IPS-NIHi11 (cell line): ENCODE results near the gene CTNND1.
"Not testable (repeated sequence)": the region's sequence is repeated elsewhere in the genome, so short reads cannot be mapped to it uniquely, and the experiment has no call there.

ENCODE experiments used
- DNase-seq: peaks from one replicate; pipeline ENCODE4 v3.0.0; 2012; ENCODE audit warnings: mixed read lengths, low spot score

Gene CTNND1

GRCh38 chr11:57761301-57762234, at the start of gene CTNND1:
TSS of gene CTNND1 (plus strand) at chr11:57761802. CDS start at chr11:57791479, 29,677 bp downstream.
- DNase-seq = peak; percentile 98

GRCh38 chr11:57712256-57713150, 49.1 kb upstream of the CTNND1 start, which contains the start of gene TMX2:
TSS of gene TMX2 (plus strand) at chr11:57712593. CDS start at chr11:57712619, 26 bp downstream.
- DNase-seq = peak; percentile 89

GRCh38 chr11:57713835-57714234, 47.8 kb upstream of the CTNND1 start:
- DNase-seq = no peak

GRCh38 chr11:57716726-57717125, 44.9 kb upstream of the CTNND1 start:
- not testable (repeated sequence) for DNase-seq

- DNase-seq = no peak
These were observed 34.4 kb upstream of the CTNND1 start for GRCh38 chr11:57727185-57727584.

- no peak for DNase-seq
These were observed 32.8 kb upstream of the CTNND1 start for GRCh38 chr11:57728829-57729228.

GRCh38 chr11:57729479-57729878, 32.1 kb upstream of the CTNND1 start:
- DNase-seq = no peak

GRCh38 chr11:57732661-57733060, 28.9 kb upstream of the CTNND1 start:
- no peak for DNase-seq

GRCh38 chr11:57735619-57736298, 25.8 kb upstream of the CTNND1 start:
- DNase-seq = no peak

GRCh38 chr11:57741132-57742086, 20.2 kb upstream of the CTNND1 start, which contains the start of gene SELENOH:
TSS of gene SELENOH (plus strand) at chr11:57741491. CDS start at chr11:57741596, 105 bp downstream.
- DNase-seq = peak; percentile 96

- DNase-seq = no peak
These were observed 19.5 kb upstream of the CTNND1 start for GRCh38 chr11:57742087-57742452.

- no peak for DNase-seq
These were observed 17.2 kb upstream of the CTNND1 start for GRCh38 chr11:57744357-57744756.

- no peak for DNase-seq
These were observed 16.4 kb upstream of the CTNND1 start for GRCh38 chr11:57745206-57745605.

GRCh38 chr11:57746920-57747319, 14.7 kb upstream of the CTNND1 start:
- DNase-seq = no peak

- no peak for DNase-seq
These were observed 10.4 kb upstream of the CTNND1 start for GRCh38 chr11:57751176-57751575.

- peak; percentile 53 for DNase-seq
These were observed 9.8 kb upstream of the CTNND1 start, which contains the start of gene BTBD18 for GRCh38 chr11:57751676-57752253. TSS of gene BTBD18 (minus strand) at chr11:57751819. CDS start at chr11:57751188, 631 bp downstream.

- peak; percentile 41 for DNase-seq
These were observed 8.6 kb upstream of the CTNND1 start for GRCh38 chr11:57752954-57753353.

- DNase-seq = no peak
These were observed 3.4 kb upstream of the CTNND1 start for GRCh38 chr11:57758174-57758573.

- DNase-seq = no peak
These were observed 746 bp downstream of the CTNND1 start for GRCh38 chr11:57762235-57762861.

- peak; percentile 48 for DNase-seq
These were observed 2.0 kb downstream of the CTNND1 start for GRCh38 chr11:57763568-57763967.
